Measurements from ENCODE around the gene LFNG.
"Not testable (repeated sequence)": the region's sequence is repeated elsewhere in the genome, so short reads cannot be mapped to it uniquely, and the experiment has no call there.

LFNG gene

DNA sequence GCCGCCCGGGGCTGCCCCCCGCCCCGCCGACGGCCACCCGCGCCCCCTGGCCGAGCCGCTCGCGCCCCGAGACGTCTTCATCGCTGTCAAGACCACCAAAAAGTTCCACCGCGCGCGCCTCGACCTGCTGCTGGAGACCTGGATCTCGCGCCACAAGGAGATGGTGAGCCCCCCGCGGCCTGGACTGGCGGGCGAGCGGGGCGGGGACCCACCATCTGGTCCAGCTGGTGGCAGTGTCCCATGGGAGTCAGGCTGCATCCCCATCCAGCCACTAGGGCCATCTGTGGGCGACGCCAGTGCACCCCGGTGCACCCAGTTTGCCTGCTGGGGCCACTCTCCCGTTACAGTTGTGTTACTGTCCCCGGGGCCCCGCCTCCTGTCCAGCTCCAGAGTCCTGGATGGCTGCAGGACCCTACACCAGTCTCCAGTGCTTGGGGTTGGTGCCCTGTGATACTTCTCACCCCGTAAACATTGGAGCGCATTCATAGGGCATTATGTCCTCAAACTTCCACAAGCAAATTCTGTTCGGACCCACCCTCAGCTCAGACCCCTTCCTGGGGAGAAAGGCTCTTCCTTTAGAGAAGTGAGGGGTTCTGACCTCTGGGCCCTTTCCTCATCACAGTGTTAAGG lies 672 bp downstream of the LFNG start:
- no peak for DNase-seq

GRCh38 chr7:2520761-2521290 lies 1.3 kb downstream of the LFNG start:
- DNase-seq: no peak

GRCh38 chr7:2521341-2521745 lies 1.8 kb downstream of the LFNG start:
- no peak for DNase-seq

DNA sequence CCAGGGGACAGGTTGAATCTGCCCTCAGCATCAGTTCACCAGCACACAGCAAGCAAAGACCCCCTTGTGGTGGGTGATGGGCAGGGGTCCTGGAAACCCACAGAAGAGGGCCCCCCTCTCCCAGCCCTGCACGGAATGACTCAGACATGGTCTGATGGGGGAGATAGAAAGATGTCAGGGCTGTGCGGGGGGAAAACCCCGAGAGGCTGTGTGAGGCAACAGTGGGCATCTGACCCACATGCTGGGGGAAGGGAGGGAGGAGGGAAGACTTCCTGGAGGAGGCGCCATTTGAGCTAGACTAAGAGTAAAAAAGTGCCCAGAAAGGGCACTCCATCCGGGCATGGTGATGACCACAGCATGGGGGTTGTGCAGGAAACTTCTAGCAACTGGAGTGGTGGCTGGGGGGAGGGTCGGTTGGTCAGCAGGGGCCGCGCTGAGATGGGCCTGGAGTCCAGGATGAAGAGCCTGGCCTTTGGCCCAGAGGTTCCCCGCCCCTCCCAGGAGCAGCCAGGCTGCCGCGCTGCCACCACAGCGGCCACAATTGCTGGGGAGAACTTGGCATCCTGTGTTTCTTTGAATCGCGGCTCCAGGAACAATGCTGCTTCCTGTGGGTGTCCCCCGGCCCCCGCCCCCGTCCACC lies 2.5 kb downstream of the LFNG start:
- DNase-seq: no peak

DNA sequence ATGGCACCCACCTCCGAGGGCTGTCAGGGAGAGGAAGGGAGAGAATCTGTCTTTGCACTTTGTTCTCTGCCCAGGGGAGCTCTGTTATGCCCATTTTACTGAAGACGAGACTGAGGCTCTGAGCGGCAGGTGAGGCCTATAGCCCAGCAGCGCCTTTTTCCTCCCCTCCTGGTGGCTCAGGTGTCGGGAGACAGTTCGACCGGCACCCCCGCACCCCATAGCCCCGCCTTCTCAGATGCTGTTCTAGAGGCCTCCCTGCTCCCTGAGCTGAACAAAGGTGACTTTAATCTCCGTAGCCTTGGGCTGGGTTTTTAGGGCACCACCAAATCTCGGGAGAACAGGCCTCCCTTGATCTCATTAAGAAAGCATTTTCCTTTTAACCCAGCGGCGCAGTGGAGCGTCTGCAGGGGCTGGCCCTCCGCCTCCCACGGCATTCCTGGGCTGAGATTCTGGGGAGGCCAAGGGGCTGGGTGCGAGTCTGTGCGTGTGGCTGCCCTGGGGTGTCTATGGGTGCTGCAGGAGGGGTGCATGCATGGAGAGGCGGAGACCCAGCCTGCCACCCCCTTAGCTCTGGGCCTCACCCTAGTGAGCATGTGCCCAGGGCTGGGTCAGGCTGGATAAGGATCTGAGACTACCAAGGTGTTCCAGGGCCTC lies 3.3 kb downstream of the LFNG start:
- DNase-seq: peak; percentile 56

DNA sequence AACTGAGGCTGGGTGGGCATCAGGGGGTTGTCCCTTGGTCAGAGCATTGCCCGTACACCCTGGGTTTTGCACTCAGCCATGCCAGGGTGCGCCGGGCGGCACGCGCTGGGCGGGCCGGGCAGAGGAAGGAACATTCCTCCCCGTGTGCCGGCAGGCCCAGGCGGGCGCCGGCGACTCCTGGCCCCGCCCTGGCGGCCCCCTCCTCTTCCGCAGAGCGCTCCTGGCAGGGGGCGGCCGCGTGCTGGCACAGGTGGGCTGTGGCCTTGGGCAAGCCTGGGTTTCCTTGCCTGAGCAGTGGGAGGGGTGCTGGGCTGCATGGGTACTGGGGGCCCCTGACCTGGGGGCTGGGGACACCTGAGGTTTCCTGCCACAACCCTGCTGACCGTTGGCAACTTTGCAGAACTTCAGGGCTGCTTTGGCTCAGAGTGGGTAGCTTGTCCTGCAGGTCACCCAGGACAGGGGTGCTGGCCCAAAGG lies 3.9 kb downstream of the LFNG start:
- peak; percentile 60 for DNase-seq

- peak; percentile 88 for DNase-seq
Observed at GRCh38 chr7:2523941-2524807, 4.6 kb downstream of the LFNG start.

GRCh38 chr7:2524808-2525657 lies 5.5 kb downstream of the LFNG start:
- DNase-seq: no peak

GRCh38 chr7:2525658-2526630 lies 6.4 kb downstream of the LFNG start:
- DNase-seq: peak; percentile 78

DNA sequence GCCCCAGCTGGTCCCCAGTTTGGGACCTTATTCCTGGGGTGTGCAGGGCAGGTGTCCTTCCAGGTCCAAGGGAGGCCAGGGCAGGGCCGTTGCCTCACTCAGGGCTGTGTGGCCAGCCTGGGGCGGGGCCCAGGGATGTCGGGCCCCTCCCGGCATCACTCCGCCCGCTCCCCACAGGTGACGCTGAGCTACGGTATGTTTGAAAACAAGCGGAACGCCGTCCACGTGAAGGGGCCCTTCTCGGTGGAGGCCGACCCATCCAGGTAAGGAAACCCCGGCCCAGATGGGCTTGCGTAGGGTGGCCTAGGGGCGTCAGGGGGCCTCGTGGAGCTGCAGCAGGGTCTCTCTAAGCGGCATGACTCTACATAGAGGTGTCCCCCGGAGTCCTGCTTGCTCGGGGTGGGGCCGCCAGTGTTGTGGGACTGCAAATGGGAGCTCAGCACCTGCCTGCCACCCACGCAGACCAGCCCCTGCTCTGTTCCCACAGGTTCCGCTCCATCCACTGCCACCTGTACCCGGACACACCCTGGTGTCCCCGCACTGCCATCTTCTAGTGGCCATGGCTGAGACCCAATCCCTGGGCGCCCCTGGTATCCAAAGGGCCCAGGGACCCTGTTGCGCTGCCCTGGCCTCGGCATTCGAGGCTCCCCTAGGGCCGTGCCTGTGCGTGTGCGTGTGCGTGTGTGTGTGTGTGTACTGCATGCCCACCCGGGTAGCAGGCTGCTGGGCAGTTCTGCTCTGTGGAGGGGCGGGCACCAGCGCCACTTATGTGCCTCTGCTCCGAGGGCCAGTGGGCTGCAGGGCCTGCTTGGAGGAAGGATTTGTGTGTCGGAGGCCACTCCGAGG lies 7.3 kb downstream of the LFNG start:
- DNase-seq: no peak

GRCh38 chr7:2527505-2528467 lies 8.2 kb downstream of the LFNG start:
- DNase-seq: no peak

DNA sequence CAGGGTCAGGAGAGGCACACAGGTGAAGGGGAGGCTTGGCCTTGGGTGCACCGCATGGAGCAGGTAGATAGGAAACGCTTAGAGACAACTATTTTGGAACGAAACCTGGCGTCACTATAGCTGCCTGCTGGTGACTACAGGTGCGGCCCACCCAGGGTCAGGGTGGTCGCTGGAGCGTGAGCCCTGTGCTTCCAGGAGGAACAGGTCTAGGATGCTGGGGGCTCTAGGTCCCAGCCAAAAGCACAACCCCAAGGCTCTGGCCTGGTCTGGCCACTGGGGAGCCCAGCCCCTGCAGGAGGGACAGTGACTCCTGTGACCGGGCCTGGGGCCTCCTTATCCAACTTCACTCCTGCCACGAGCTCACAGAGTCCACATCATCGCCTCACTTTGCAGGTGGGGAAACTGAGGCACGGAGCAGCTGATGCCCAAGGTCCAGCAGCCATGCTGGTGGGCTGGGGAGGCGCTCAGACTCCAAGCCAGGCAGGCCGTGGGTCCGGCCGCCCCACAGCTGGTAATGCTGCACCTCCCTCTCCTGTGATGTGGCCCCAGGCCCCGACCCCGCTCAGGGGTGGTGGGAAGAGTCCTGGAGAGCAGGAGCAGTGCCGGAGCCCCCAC lies 9.0 kb downstream of the LFNG start:
- DNase-seq: no peak

- no peak for DNase-seq
Observed at GRCh38 chr7:2529161-2530070, 9.8 kb downstream of the LFNG start.

GRCh38 chr7:2530071-2530987 lies 10.8 kb downstream of the LFNG start:
- no peak for DNase-seq

- DNase-seq: not testable (repeated sequence)
Observed at GRCh38 chr7:2530994-2531795, 11.6 kb downstream of the LFNG start.
